Left renal cortex interstitium (tissue), 4 donors: ENCODE measurements around the gene MAN2B2. TPM values are rescaled to one million over a fixed set of nuclear protein-coding genes. Genes with fewer than 3 reads are reported as not detected.

ENCODE experiments used
- DNase-seq, 4 donors: peaks; one replicate each; pipeline ENCODE4 v3.0.0-alpha.2; 2013; ENCODE audit warnings: low read depth in 4 of 4, low spot score in 2 of 4, missing footprints in 1 of 4
- polyA plus RNA-seq, 4 donors: library from polyadenylated mRNA; unstranded; fragments of 120-200 nt; gene quantifications; one replicate each; pipeline ENCODE4 v1.2.1, GENCODE V29; 2013; ENCODE audit not compliant: insufficient read length in 4 of 4

The MAN2B2 gene
- 10 to 100 TPM; 17.3 to 20.5 (median 19.3) TPM for polyA plus RNA-seq

GRCh38 chr4:6574747-6575502 lies at the start of gene MAN2B2:
Gene MAN2B2 (plus strand): TSS chr4:6575189. CDS start chr4:6575211, 22 bp downstream.
- peak; percentile 41 to 76 (median 62) for DNase-seq

- DNase-seq, result no peak
Observed at GRCh38 chr4:6525474-6525873, 49.5 kb upstream of the MAN2B2 start.

DNA sequence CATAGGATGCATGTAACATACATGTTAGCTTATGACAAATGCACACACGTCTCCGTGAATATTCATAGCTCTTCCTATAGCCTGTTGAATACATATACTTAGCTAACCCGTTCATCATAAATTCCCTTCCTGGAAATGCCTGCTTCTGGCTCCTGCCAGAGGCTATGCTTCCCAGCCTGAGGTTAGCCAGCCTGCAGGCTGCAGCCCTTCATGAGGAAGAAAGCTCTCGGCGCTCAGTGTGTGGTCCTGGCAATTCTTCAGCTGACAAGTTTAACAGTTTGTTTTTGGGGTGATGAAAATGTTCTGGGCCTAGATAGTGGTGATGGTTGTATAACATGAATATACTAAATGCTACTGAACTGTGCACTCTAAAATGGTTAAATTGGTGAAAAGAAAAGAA lies 48.8 kb upstream of the MAN2B2 start:
- DNase-seq, result no peak

GRCh38 chr4:6526671-6527091 lies 48.3 kb upstream of the MAN2B2 start:
- no peak for DNase-seq

DNA sequence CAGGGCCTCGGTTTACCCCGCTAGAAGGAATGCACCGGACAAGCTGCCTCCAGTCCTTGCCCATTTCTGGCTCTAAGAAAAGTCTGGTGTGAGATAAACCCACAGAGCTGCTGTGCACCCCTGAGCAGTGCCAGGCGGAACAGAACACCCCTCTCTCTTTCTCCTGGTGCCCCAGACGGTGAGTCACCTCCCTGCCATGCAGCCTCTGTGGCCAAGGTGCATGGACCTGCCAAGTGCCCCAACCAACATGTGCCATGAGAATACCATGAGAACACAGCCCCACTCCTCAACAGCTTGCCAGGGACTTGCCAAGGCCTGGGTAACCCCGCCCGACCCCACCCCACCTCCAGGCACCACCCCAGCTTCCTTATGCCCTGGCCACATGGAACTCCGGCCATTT lies 47.7 kb upstream of the MAN2B2 start:
- no peak for DNase-seq

DNA sequence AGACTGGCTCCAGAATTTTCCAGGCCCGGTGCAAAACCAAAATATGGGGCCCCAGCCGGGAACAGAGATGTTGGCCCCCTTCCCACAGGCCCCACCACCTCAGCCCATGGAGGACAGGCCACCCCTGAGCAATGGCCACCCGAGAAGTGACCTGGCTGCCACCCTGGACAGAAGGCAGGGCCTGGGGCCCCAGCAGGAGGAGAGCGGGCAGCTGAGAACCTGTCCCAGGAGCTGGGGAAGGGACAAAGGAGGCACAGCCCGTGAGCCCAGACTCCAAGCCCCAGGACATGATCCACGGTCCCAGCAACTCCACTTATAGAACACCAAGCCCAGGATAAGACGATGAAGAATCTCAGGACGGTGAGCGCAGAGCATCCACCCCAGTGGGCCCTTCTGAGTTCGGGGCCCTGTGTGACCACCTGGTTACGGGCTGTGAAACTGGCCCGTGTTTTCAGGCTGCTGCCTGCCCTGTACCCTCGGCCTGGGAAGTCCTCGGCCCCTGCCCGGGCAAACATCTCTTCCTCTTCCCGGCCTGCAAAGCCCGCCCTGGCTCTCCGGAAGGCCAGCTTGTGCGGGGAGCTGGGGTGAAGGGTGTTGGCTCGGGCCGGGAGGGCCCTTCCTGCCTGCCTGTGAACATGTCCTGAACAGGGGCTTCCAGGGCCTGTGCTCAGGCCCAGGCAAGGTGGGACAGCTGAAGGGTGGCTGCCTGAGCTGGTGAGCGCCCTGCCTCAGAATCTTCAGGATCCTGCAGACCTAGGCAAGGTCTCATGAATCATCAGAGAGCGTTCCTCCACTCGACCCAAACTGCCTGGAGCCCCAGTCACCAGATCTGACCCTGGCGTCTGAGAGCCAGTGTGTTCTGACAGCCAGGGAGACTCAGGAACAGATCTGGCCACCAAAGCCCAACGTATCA lies 47.0 kb upstream of the MAN2B2 start:
- DNase-seq, result no peak

DNA sequence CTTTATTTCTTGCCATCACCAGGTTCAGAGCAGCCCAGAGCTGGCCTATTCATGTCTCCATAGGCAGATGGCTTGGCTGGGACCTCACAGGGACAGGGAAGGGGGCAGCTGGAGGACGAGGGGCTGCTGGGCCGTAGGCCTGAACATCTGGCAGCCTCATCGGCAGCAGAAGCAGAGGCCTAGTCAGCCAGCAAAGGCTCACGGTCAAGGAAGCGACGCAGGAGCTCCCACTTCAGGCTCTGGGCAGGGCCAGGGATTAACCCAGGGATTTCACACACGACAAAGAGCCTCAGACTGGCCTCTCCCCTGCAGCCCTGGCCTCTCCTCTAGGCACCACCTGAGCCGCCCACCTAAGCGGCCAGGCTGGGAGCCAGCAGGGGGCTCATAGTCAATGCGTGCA lies 46.0 kb upstream of the MAN2B2 start:
- no peak for DNase-seq

DNA sequence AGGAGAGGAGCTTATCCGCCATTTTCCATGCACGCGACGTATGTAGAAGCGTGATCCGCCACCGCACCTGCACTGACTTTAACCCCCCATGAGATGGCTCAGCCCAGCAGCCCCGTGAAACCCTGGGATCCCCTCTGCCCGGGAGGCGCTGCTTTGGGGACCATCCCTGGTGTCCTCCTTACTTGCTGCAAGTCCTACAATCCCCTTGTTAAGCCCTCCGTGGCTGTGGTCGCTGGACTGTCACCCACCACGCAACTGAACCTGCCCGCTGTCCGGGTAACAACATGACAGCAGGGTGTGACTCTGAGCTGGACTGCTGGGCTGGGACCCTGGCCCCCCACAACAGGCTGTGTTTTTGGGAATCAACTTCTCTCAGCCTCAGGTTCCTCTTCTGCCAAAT lies 44.7 kb upstream of the MAN2B2 start:
- no peak for DNase-seq

- no peak for DNase-seq
Observed at GRCh38 chr4:6530964-6531363, 44.0 kb upstream of the MAN2B2 start.

DNA sequence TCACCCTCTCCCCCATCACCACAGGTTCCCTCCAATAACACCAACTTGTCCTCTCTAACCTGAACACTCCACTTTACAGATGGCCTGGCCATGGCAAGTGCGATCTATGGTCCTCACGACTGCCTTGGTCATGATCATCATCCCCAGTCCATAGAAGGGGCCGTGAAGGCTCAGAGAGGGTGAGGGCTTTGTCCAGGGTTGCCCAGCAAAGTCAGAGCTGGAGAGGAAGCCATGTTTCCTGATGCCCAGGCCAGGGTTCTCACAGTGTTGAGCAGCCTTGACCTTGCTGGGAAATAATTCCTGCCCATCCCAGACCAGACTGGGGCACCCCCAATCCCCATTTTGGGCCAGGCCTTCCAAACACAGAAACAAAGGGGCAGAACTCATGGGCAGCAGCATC lies 42.9 kb upstream of the MAN2B2 start:
- no peak for DNase-seq

- DNase-seq, result no peak
Observed at GRCh38 chr4:6532658-6533057, 42.3 kb upstream of the MAN2B2 start.

DNA sequence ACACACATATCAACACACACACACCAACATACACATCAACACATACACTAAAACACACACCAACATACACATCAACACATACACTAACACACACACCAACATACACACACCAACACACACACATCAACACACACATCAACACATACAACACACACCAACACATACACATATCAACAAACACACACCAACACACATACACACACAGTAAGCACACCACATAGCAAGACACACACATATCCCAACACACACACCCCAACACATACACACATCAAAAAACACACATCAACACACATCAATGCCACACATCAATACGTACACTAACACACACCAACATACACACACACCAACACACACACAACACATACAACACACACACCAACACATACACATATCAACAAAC lies 40.9 kb upstream of the MAN2B2 start:
- DNase-seq, result no peak

DNA sequence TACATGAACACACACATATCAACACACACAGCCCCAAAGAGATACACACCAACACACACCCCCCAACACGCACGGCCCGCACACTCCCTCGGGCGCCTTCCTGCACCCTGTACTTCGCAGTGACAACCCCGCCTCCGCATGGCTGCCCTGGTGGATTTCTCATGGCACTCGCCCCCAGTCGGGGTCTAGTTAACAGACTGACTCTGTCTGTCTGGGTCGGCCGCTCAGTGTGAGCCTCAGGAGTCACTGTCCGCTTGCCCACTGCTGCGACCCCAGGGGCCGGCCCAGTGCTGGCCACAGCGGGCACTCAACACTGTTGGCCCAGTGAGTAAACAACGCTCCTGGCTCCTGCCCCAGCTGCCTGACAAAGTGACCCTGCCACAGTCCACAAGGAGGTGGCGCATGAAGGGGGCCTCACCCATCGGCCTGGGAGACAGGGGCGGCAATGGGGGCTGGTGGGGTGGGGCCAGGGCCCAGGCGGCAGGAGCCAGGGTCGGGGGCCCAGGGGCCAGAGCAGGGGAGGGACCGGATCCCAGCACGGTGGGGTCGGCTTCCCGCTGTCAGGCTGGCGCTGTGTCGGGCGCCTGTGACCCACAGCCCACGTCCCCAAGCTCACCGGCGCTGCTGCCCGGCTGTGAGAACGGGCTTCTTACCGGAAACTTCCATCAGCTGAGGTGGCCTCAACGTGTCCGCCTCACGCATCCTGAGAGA lies 40.2 kb upstream of the MAN2B2 start:
- DNase-seq, result no peak

GRCh38 chr4:6535329-6535692 lies 39.7 kb upstream of the MAN2B2 start:
- DNase-seq, result no peak

DNA sequence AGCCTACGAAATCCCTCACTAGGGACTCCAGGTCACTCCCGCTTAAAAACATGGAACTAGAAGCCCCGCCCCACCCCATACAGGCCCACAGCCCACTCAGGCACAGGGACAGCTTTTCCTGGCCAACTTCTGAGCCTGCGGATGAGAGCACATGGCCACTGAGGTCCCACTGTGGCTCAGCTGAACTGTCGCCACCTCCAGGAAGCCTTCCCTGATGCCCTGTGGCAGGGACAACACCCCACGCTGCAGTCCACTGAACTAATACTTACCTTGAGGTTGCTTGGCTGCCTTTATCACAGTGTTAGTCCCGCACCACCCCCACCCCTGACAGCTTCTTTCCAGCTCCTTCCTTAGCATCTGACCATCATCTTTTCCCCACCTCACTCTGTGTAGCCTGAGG lies 39.3 kb upstream of the MAN2B2 start:
- no peak for DNase-seq

DNA sequence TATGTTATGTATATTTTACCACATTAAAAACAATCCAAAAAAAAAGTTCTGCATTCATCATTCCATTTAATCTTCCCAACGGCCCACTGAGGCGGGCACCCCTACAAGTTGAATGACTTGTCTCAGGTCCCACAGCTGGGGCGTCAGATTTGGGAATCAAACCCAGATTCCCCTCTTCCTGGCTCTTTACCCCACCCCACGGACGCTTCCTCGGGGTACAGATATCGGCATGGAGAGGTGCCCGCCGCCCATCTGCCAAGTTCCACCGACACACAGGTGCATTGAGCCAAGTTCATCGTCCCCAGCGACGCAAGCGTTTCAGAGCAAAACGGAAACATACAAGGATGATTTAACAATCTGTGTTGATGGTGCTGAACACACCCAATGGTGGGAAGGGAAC lies 36.9 kb upstream of the MAN2B2 start:
- DNase-seq, result no peak

DNA sequence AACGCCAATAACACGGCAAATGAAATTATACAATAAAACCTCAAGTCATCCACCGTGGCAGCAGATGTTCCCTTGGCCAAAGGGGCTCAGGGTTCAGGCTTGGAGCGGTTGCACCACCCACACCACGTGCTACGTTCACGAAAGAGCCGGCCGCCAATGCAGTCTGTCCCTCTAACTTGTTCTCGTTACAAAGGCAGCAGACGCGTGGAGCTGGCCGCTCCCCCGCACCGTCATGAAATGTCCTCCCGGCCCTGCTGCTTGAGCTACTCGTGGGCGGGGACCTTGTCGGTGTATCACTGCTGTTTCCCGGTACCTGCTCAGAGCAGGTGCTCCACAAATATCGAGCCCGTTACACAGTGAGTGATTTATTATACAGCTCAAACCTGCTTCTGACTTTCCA lies 36.4 kb upstream of the MAN2B2 start:
- DNase-seq, result no peak

GRCh38 chr4:6539009-6539764 lies 35.8 kb upstream of the MAN2B2 start:
- no peak for DNase-seq

DNA sequence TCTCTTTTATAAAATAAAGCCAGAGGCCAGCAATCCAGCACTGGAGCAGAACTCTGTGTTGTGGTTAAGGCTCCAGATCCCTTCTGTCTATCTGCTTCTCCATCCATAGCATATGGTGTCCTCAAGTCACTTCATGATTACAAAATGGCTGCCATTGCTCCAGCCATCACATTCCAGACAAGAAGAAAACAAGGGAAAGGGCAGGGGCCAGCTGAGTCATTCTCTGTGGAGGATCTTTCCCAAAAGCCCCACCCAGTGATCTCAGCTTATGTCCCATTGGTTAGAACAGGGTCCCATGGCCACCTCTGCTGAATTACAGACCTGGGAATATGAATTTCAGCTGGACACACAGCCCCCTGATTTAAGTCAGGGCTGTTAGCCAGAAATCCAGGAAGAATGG lies 34.1 kb upstream of the MAN2B2 start:
- DNase-seq, result no peak

GRCh38 chr4:6541789-6542188 lies 33.2 kb upstream of the MAN2B2 start:
- DNase-seq, result no peak

GRCh38 chr4:6542951-6543350 lies 32.0 kb upstream of the MAN2B2 start:
- no peak for DNase-seq
